ENCODE measurements around the gene CXXC4.

CXXC4 gene

DNA sequence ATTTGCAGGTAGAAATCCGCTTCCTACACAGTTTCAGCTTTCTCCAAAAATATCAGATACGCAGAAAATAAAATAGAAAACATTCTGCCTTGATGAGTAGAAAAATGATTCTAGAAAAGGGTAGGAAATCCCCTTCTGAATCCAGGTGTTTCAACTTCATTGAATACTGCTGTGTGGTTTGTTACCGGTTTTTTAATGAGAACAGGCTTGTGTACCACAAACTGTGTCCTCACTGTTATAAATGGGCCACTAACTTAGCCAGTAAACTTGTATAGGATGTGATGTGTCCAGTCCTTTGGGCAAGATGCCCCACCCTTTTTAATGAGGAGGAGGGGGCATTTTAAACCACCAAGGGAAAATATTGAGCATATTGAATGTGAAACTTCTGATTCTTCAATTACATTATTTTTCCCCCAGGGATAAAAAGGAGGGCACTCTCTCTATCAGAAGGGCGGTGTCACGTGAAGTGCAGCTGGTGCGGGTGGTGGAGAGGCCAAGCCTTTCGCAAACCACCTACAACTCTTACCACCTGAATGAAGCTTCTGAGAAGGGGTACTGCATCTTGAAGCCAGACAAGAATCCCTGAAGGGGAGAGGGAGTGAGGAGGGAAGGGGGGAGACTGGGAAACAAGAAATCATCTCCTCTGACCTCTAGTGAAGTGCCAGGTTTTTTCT lies 4.5 kb downstream of the CXXC4 start:
- DNase-seq (ENCODE audit: low read depth): no peak
- H3K4me3 ChIP-seq (ENCODE audit: low read length): peak overlapping the region; percentile 62
- TF ChIP-seq, protein P1, sequence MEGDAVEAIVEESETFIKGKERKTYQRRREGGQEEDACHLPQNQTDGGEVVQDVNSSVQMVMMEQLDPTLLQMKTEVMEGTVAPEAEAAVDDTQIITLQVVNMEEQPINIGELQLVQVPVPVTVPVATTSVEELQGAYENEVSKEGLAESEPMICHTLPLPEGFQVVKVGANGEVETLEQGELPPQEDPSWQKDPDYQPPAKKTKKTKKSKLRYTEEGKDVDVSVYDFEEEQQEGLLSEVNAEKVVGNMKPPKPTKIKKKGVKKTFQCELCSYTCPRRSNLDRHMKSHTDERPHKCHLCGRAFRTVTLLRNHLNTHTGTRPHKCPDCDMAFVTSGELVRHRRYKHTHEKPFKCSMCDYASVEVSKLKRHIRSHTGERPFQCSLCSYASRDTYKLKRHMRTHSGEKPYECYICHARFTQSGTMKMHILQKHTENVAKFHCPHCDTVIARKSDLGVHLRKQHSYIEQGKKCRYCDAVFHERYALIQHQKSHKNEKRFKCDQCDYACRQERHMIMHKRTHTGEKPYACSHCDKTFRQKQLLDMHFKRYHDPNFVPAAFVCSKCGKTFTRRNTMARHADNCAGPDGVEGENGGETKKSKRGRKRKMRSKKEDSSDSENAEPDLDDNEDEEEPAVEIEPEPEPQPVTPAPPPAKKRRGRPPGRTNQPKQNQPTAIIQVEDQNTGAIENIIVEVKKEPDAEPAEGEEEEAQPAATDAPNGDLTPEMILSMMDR (conservative IDR thresholded peaks at IDR 0.05; ENCODE audit: low read depth, low read length): no peak

DNA sequence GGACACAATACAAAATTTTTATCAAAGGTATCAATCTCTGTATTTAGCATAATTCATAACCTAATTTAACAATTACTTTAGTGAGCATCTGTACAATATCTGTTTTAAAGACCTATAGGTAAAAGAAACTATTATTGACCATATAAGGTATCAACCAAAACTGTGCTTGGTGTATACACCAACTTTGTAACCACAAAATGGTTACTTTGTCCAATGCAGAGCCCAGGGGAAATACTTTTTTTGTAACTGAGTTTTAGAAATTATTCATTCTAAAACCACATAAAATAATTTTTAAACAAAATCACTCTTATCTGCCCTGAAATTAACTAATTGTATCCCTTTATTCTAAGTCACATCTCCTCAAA lies 5.0 kb downstream of the CXXC4 start:
- no peak for DNase-seq (ENCODE audit: low read depth)
- TF ChIP-seq, protein P1 (conservative IDR thresholded peaks at IDR 0.05; ENCODE audit: low read depth, low read length): no peak
- no peak overlapping the region for H3K4me3 ChIP-seq (ENCODE audit: low read length)

DNA sequence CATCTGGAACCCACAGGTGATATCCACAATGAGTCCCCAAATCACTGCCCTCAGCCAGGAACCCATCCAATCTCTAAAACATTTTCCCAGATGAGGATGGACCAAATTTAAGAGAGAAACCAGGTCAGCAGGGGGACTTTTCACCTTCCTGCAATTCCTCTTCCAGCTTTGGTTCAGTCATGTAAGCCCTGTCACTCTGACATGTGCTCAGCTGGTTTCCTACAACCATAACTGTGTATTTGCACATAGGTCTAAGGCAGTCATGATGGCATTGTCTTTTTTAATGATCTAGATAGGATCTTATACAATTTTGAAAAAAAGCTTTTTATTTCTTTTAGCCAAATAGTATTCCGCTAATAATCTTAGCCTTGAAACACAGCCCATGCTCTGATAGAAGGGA lies 6.5 kb downstream of the CXXC4 start:
- TF ChIP-seq, protein P1 (conservative IDR thresholded peaks at IDR 0.05; ENCODE audit: low read depth, low read length): no peak
- no peak for DNase-seq (ENCODE audit: low read depth)
- H3K4me3 ChIP-seq (ENCODE audit: low read length): no peak overlapping the region

DNA sequence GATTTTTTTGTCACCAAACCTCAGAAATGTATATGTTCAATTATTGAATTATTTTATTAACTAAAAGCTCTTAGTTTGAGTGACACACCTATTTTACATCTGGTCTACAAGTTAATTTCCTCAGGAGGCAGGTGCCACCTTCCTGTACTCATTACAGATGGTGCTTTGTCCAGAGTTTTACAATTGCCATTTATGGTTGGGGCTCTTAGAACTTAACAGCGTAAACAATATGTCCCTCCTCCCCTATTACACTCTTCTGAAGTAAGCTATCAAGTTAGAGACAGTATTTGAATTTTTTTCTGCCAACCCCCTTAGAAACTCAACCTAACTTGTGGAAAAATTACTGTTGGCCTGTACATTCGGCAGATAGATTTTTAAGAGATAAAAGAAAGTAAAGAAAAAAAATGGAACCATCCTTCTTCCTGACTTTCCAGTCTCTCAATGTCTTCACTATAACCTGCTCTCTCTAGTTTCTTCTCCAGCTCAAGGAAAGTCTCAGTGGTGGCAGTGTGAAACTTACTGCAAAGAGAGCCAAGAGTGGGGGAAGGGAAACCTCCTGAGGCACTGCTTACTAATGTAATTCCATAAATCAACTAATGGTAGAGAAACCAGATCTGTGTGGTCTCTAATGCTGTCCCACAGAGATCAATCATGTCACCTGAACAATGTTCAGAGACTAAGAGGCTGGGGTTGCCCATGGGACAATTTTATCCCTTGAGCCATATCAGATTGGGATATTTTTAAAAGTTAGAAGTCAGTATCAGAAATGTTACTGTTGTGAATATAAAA lies 7.8 kb downstream of the CXXC4 start:
- TF ChIP-seq, protein P1 (conservative IDR thresholded peaks at IDR 0.05; ENCODE audit: low read depth, low read length): no peak
- no peak overlapping the region for H3K4me3 ChIP-seq (ENCODE audit: low read length)
- no peak for DNase-seq (ENCODE audit: low read depth)

DNA sequence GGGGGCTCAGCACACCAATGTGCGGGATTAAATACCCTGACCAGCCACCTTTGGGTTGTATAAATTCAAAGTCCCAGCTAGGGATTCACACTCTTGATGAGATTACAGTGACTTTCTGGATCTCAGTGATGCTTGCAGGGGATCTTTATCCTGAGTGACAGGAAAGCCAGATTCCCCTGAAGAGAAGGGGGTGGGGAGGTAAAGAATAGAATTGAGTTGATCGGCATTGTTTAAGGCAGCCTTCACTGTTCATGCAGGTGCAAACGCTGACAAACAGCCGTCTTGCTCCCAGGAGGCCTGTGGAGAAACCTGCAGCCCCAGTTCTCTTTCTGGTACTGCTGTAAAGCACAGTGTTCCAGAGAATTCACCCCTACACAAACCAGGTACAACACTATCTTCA lies 19.0 kb downstream of the CXXC4 start:
- no peak for DNase-seq (ENCODE audit: low read depth)
- TF ChIP-seq, protein P1 (conservative IDR thresholded peaks at IDR 0.05; ENCODE audit: low read depth, low read length): no peak
- no peak overlapping the region for H3K4me3 ChIP-seq (ENCODE audit: low read length)

DNA sequence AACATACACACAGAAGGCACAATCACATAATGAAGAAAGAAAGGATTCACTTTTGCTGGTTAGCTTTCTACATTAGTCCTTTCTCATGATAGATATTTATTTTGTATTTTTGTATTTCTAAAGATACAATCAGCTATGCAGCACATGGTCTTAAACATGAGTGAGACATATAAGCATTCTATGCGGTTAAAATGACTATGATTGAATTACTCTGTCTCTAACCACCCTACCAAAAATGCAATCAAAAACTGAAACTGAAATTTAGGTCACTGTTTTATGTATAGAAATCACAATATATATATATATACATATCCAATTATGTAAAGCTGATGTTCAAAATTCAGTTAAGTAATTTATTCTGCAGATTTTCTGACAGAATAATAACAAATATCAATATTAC lies 21.9 kb downstream of the CXXC4 start:
- DNase-seq (ENCODE audit: low read depth): no peak
- TF ChIP-seq, protein P1 (conservative IDR thresholded peaks at IDR 0.05; ENCODE audit: low read depth, low read length): no peak
- H3K4me3 ChIP-seq (ENCODE audit: low read length): no peak overlapping the region

DNA sequence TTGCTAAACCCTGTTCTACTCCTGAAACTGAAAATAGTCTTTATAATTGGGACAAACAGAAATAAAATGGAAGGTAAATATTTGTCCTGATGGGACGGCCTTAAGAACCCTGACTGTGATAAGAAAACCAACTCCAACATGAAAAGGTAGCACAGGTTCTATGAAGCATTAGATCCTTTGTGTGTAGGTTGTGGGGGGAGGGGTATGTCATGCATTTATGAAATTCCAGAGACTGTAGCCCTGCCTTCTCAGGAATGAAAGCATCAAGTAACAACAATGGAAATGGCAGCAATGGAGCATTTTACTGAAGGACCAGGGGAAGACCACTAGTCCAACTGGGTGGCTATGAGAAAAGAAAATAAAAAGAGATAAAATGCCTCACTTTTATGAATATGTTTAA lies 23.9 kb downstream of the CXXC4 start:
- H3K4me3 ChIP-seq (ENCODE audit: low read length): no peak overlapping the region
- no peak for DNase-seq (ENCODE audit: low read depth)
- TF ChIP-seq, protein P1 (conservative IDR thresholded peaks at IDR 0.05; ENCODE audit: low read depth, low read length): no peak

All from retinal pigment epithelial cell (primary cell).